ENCODE results near the gene ALKBH1. TPM values are rescaled to one million over a fixed set of nuclear protein-coding genes. Genes with fewer than 3 reads are reported as not detected.
A peak's percentile ranks its signal among the peaks of the same experiment; 100 is the strongest.

The ALKBH1 gene
- total and polyA plus RNA-seq, 2 donors (not counting 3 experiments of a cell fraction or from before 2014, with no cell fraction given): 10.2 to 14.8 TPM

- Histone ChIP-seq H3K4me3 (replicated peaks in 1 of 3; ENCODE audit: insufficient read depth in 1 of 3, low read depth in 1 of 3, low read length in 3 of 3) (no peak overlapping the region), H3K79me2 (ENCODE audit: control insufficient read depth, insufficient read depth, low read length) (peaks cover 31% of the 10 kb centered on the region), H3K27me3 (ENCODE audit: control insufficient read depth in 2 of 2, insufficient read depth in 2 of 2, low read length in 2 of 2) (no peaks in the 10 kb centered on the region), H3K9me3 (replicated peaks; ENCODE audit: control insufficient read depth, insufficient read depth, low read length) (no peaks in the 10 kb centered on the region), H3K27ac (ENCODE audit: insufficient read depth, low read depth, low read length) (no peak overlapping the region), H3K4me1 (ENCODE audit: control insufficient read depth, extremely low read depth, insufficient read depth, low read length) (peaks cover 16% of the 10 kb centered on the region), H3K4me2 (ENCODE audit: insufficient read depth, low read length) (no peak overlapping the region), H3K9me1 (replicated peaks; ENCODE audit: control insufficient read depth, extremely low read depth, insufficient read depth, low read length) (no peaks in the 10 kb centered on the region), H3K9ac (replicated peaks; ENCODE audit: extremely low read depth, insufficient read depth, low read length) (no peak overlapping the region), H2AFZ (ENCODE audit: low read depth, low read length) (no peak overlapping the region), H3K36me3 (ENCODE audit: control insufficient read depth in 2 of 2, extremely low read depth in 1 of 2, insufficient read depth in 2 of 2, low read length in 2 of 2) (peaks cover 4 to 10% of the 10 kb centered on the region in 2 experiments), H4K20me1 (replicated peaks; ENCODE audit: control insufficient read depth, extremely low read depth, insufficient read depth, low read length) (no peaks in the 10 kb centered on the region)
- dilution Hi-C loops (cut with MboI; ENCODE audit: extremely low pct_ligation_motif_present, low sequenced_read_pairs) (no loop called here), intact Hi-C loops (cut with micrococcal nuclease) (no loop called here)
- ChIA-PET CTCF (interaction anchor here (0.8 to 2.0 kb wide), 2 partner anchors 121 to 825 kb away, joined by 3 to 6 read pairs; no protein-coding TSS in a partner anchor), POLR2A (no interaction called here)
- no peak for TF ChIP-seq POLR2AphosphoS5 (IDR thresholded peaks at IDR 0.05; ENCODE audit: insufficient read depth, low read depth, low read length)
- TF ChIP-seq EZH2 (IDR thresholded peaks at IDR 0.05; ENCODE audit: borderline replicate concordance, low read depth, low read length, severe bottlenecking): no peak
- TF ChIP-seq GATA2 (IDR thresholded peaks at IDR 0.05; ENCODE audit: insufficient read depth, insufficient read length, low read depth, low read length): no peak
- FAIRE-seq (no peak), DNase-seq (ENCODE audit: low read depth, low spot score) (no peak)
- no TSS peak for BruUV-seq (replicated peaks)
These were observed 33.6 kb upstream of the ALKBH1 start for GRCh38 chr14:77741438-77741837.

DNA sequence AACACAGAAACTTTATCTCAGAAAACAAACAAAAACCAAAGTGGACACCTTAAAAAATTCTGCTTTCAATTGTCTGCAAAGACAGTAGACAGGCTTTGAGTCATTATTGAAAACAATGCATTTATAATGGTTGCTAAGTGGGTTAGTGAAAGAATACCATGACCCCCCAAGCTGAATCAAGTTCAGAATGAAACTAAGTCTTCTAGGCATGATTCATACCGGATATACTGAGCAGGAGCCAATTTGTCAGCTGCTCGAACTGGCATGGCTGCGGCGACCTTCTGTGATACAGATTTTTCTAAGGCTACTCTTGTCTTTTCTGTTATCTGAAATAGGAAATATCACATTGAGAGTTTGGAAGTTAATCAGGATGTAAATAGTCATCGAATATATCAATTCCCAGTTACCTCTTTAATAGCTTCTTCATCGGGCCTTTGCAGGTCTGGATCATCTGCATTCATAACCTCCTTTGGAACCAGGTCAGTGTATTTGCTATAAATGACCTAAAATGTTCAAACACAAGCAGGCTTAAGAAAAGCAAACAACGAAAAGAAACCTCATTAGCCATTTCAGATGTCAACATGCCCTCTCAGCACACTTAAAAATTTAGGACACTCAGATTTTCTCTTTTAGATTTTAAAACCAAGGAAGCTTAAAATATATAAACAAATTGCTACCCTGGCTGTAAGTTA is 30.9 kb upstream of the ALKBH1 start:
- Histone ChIP-seq H3K9me3 (replicated peaks; ENCODE audit: control insufficient read depth, insufficient read depth, low read length) (no peaks in the 10 kb centered on the region), H3K27me3 (ENCODE audit: control insufficient read depth in 2 of 2, insufficient read depth in 2 of 2, low read length in 2 of 2) (no peaks in the 10 kb centered on the region), H3K9me1 (replicated peaks; ENCODE audit: control insufficient read depth, extremely low read depth, insufficient read depth, low read length) (no peaks in the 10 kb centered on the region), H3K9ac (replicated peaks; ENCODE audit: extremely low read depth, insufficient read depth, low read length) (peak overlapping the region; percentile 59), H3K79me2 (ENCODE audit: control insufficient read depth, insufficient read depth, low read length) (peaks cover 17% of the 10 kb centered on the region), H3K4me1 (ENCODE audit: control insufficient read depth, extremely low read depth, insufficient read depth, low read length) (peaks cover 16% of the 10 kb centered on the region), H3K36me3 (ENCODE audit: control insufficient read depth in 2 of 2, extremely low read depth in 1 of 2, insufficient read depth in 2 of 2, low read length in 2 of 2) (peaks cover 10 to 20% of the 10 kb centered on the region in 2 experiments), H3K4me2 (ENCODE audit: insufficient read depth, low read length) (peak overlapping the region; percentile 52), H3K4me3 (replicated peaks in 1 of 3; ENCODE audit: insufficient read depth in 1 of 3, low read depth in 1 of 3, low read length in 3 of 3) (peak overlapping the region in 1 of 3 experiments; percentile 1), H4K20me1 (replicated peaks; ENCODE audit: control insufficient read depth, extremely low read depth, insufficient read depth, low read length) (no peaks in the 10 kb centered on the region), H2AFZ (ENCODE audit: low read depth, low read length) (no peak overlapping the region), H3K27ac (ENCODE audit: insufficient read depth, low read depth, low read length) (peak overlapping the region; percentile 78)
- FAIRE-seq (peak; percentile 73), DNase-seq (ENCODE audit: low read depth, low spot score) (peak; percentile 87)
- intact Hi-C loops (cut with micrococcal nuclease): loop anchor here (1.0 kb wide), 2 partner anchors 22 to 62 kb away; partner anchors contain the start of gene ADCK1
- no TSS peak for BruUV-seq (replicated peaks)
- ChIA-PET CTCF (interaction anchor here (0.7 to 1.4 kb wide), 6 partner anchors 11 to 828 kb away, joined by 3 to 4 read pairs (median 4); partner anchors contain the start of genes ADCK1 and SNW1), POLR2A (interaction anchor here (0.6 kb wide), 1 partner anchor 299 kb away, joined by 3 read pairs; no protein-coding TSS in a partner anchor)
- no peak for TF ChIP-seq CTCF (IDR thresholded peaks at IDR 0.05; ENCODE audit: extremely low read depth in 1 of 2, insufficient read depth in 1 of 2, low read depth in 1 of 2, low read length in 2 of 2)
- TF ChIP-seq, protein P1, sequence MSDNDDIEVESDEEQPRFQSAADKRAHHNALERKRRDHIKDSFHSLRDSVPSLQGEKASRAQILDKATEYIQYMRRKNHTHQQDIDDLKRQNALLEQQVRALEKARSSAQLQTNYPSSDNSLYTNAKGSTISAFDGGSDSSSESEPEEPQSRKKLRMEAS (IDR thresholded peaks at IDR 0.05; ENCODE audit: insufficient read depth, insufficient read length): no peak
- no peak for TF ChIP-seq POLR2A (IDR thresholded peaks at IDR 0.05; ENCODE audit: low read depth, low read length)
- no peak for TF ChIP-seq GATA2 (IDR thresholded peaks at IDR 0.05; ENCODE audit: insufficient read depth, insufficient read length, low read depth, low read length)
- TF ChIP-seq FOS (IDR thresholded peaks at IDR 0.05; ENCODE audit: borderline replicate concordance, insufficient read depth, low read length): peak; percentile 91
- peak; percentile 86 for TF ChIP-seq JUN (IDR thresholded peaks at IDR 0.05; ENCODE audit: borderline replicate concordance, insufficient read depth, insufficient read length, low read depth)
- no peak for TF ChIP-seq MYC (IDR thresholded peaks at IDR 0.05; ENCODE audit: low read depth, low read length)
- peak; percentile 60 for TF ChIP-seq POLR2AphosphoS5 (IDR thresholded peaks at IDR 0.05; ENCODE audit: insufficient read depth, low read depth, low read length)
- dilution Hi-C loops (cut with MboI; ENCODE audit: extremely low pct_ligation_motif_present, low sequenced_read_pairs): no loop called here

Measured in endothelial cell of umbilical vein (primary cell).